OCI-LY3 (cell line): ENCODE data around the gene ZCCHC24.

Source experiments
- CTCF ChIP-seq: fragments of 200-600, 300-600 bp; sonication (generic); IDR thresholded peaks from 2 replicates; pipeline ENCODE4 v1.5.1; 2014; ENCODE audit warnings: antibody characterized with exemption, low read length, low read depth
- EZH2phosphoT487 ChIP-seq: fragments of 200-600 bp; shearing (Covaris generic); IDR thresholded peaks from 2 replicates; pipeline ENCODE4 v1.6.1; 2018; ENCODE audit warnings: antibody characterized with exemption, mixed run types, low read depth

GRCh38 chr10:79379512-79380124 lies 65.8 kb downstream of the ZCCHC24 start:
- TF ChIP-seq CTCF (no peak), EZH2phosphoT487 (no peak)
